Stomach (tissue), 4 donors: ENCODE results near the gene ISCA2.

Experiments
- CTCF ChIP-seq, 7 experiments: fragments of 450-650 bp in 4 of 7; fragments of 200-600 bp in 3 of 7; sonication (generic) in 3 of 7; IDR thresholded peaks; one replicate each; pipeline ENCODE4 v1.5.1; 2016 to 2019; ENCODE audit warnings: antibody characterized with exemption in 7 of 7, control low read depth in 2 of 7, mild to moderate bottlenecking in 1 of 7
- POLR2A ChIP-seq, 4 donors: fragments of 450-650 bp; IDR thresholded peaks; one replicate each; pipeline ENCODE4 v1.6.1; 2016; ENCODE audit warnings: antibody characterized with exemption in 4 of 4, control low read depth in 2 of 4, mild to moderate bottlenecking in 1 of 4, moderate library complexity in 1 of 4
- POLR2AphosphoS5 ChIP-seq, 3 donors: sonication (generic); formaldehyde crosslinking; IDR thresholded peaks; one replicate each; pipeline ENCODE4 v1.6.1; 2016; ENCODE audit warnings: antibody characterized with exemption in 3 of 3

DNA sequence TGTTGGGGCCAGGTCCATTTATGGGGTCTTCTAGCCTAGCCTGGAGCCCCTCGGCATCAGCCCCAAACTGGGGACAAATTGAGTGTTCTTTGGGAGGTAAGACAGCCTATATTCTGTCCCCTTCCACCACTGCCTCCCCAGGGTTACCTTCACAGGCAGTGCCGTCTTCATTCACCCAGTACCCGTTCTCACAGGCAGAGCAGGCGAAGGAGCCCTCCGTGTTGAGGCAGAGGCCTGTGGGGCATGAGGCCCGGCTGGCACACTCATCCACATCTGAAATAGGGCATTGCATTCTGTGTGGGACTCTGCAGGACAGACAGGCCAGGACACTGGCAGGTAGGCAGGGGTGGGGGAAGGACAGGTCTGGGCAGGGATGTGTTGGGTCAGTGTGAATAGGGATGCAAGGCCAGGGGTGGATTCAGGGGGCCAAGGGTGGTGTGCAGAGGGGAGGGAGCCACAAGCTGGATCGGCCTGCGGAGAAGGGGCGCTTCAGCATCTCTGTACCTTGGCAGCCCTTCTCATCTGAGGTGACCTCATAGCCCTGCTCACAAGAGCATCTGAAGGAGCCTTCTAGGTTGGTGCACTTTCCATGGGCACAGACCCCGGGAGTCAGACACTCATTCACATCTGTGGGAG, 16.1 kb downstream of the ISCA2 start:
- TF ChIP-seq CTCF (IDR thresholded peaks at IDR 0.05) (no peak), POLR2A (IDR thresholded peaks at IDR 0.05) (no peak), POLR2AphosphoS5 (IDR thresholded peaks at IDR 0.05) (no peak)
